Neuronal stem cell (in vitro differentiated cells): ENCODE data around the gene CST5.
"Not testable (repeated sequence)": the region's sequence is repeated elsewhere in the genome, so short reads cannot be mapped to it uniquely, and the experiment has no call there.

ENCODE experiments used
- DNase-seq: peaks from one replicate; pipeline ENCODE4 v3.0.0-alpha.2; 2013; ENCODE audit warnings: low spot score
- H2AFZ ChIP-seq: one replicate; pipeline ENCODE4 v1.6.1; 2013; ENCODE audit warnings: mild to moderate bottlenecking, low read length, inconsistent platforms
- H2AK5ac ChIP-seq: 2 replicates; pipeline ENCODE4 v1.6.1; 2013; ENCODE audit warnings: low read depth, mild to moderate bottlenecking, inconsistent platforms, low read length, moderate library complexity, mixed read lengths
- H2BK120ac ChIP-seq: 2 replicates; pipeline ENCODE4 v1.6.1; 2013; ENCODE audit warnings: low read depth, mild to moderate bottlenecking, inconsistent platforms, low read length, moderate library complexity, mixed read lengths
- H2BK12ac ChIP-seq: one replicate; pipeline ENCODE4 v1.6.1; 2013; ENCODE audit warnings: low read length, inconsistent platforms
- H2BK15ac ChIP-seq: 2 replicates; pipeline ENCODE4 v1.6.1; 2013; ENCODE audit warnings: mild to moderate bottlenecking, low read length, inconsistent platforms, mixed read lengths
- H2BK5ac ChIP-seq: one replicate; pipeline ENCODE4 v1.6.1; 2013; ENCODE audit warnings: inconsistent platforms, mild to moderate bottlenecking, low read length, moderate library complexity
- H3K14ac ChIP-seq: one replicate; pipeline ENCODE4 v1.6.1; 2013; ENCODE audit warnings: low read length, inconsistent platforms
- H3K18ac ChIP-seq: 2 replicates; pipeline ENCODE4 v1.6.1; 2013; ENCODE audit warnings: low read length, inconsistent platforms
- H3K23ac ChIP-seq: 2 replicates; pipeline ENCODE4 v1.6.1; 2013; ENCODE audit warnings: low read depth, mild to moderate bottlenecking, mixed read lengths, low read length, inconsistent platforms; ENCODE audit not compliant: poor library complexity
- H3K27ac ChIP-seq: replicated peaks from 3 replicates; pipeline ENCODE4 v1.5.1; 2013; ENCODE audit warnings: low read length, inconsistent platforms
- H3K27me3 ChIP-seq, 3 experiments: 2 replicates each; pipeline ENCODE4 v1.6.1; 2013; ENCODE audit warnings: low read length in 3 of 3, mild to moderate bottlenecking in 2 of 3, inconsistent platforms in 1 of 3, low read depth in 1 of 3, mixed read lengths in 1 of 3, moderate library complexity in 1 of 3; ENCODE audit not compliant: control insufficient read depth in 3 of 3, insufficient read depth in 3 of 3
- H3K36me3 ChIP-seq, 2 donors: replicated peaks in 1 of 2; 2 replicates each; pipeline ENCODE4 v1.6.1; 2013; ENCODE audit warnings: low read length in 2 of 2; ENCODE audit not compliant: control insufficient read depth in 2 of 2, insufficient read depth in 2 of 2
- H3K4ac ChIP-seq: 2 replicates; pipeline ENCODE4 v1.6.1; 2013; ENCODE audit warnings: inconsistent platforms, mild to moderate bottlenecking, low read length, moderate library complexity
- H3K4me1 ChIP-seq, 2 donors: 1 replicate in 1 of 2; 2 replicates in 1 of 2; pipeline ENCODE4 v1.6.1; 2013; ENCODE audit warnings: low read length in 2 of 2, low read depth in 1 of 2; ENCODE audit not compliant: control insufficient read depth in 2 of 2, insufficient read depth in 1 of 2
- H3K4me2 ChIP-seq: one replicate; pipeline ENCODE4 v1.6.1; 2013; ENCODE audit warnings: mild to moderate bottlenecking, low read length, inconsistent platforms; ENCODE audit not compliant: insufficient read depth, poor library complexity, severe bottlenecking
- H3K4me3 ChIP-seq, 2 donors: 2 replicates each; pipeline ENCODE4 v1.5.1; 2013; ENCODE audit warnings: low read length in 2 of 2, mild to moderate bottlenecking in 2 of 2, inconsistent platforms in 1 of 2, moderate library complexity in 1 of 2
- H3K79me1 ChIP-seq: one replicate; pipeline ENCODE4 v1.6.1; 2013; ENCODE audit warnings: low read depth, mild to moderate bottlenecking, inconsistent platforms, low read length, moderate library complexity
- H3K9ac ChIP-seq: one replicate; pipeline ENCODE4 v1.6.1; 2013; ENCODE audit warnings: mild to moderate bottlenecking, low read depth, low read length, inconsistent platforms; ENCODE audit not compliant: poor library complexity
- H3K9me3 ChIP-seq, 2 donors: replicated peaks in 1 of 2; 2 replicates each; pipeline versions ENCODE3 to v1.6.1; 2013; ENCODE audit warnings: low read length in 2 of 2, mild to moderate bottlenecking in 2 of 2, inconsistent platforms in 1 of 2, low read depth in 1 of 2, mixed read lengths in 1 of 2, moderate library complexity in 1 of 2; ENCODE audit not compliant: control insufficient read depth in 2 of 2, insufficient read depth in 1 of 2
- H4K8ac ChIP-seq: one replicate; pipeline ENCODE4 v1.6.1; 2013; ENCODE audit warnings: low read depth, mild to moderate bottlenecking, inconsistent platforms, low read length, moderate library complexity
- H4K91ac ChIP-seq: one replicate; pipeline ENCODE4 v1.6.1; 2013; ENCODE audit warnings: low read length, low read depth, mild to moderate bottlenecking, inconsistent platforms; ENCODE audit not compliant: poor library complexity
- WGBS, 2 donors: extraction: QIAGEN DNeasy Blood & Tissue Kit; methylation state at CpG; one replicate each; pipeline ENCODE4 v1.1.7; 2013; ENCODE audit warnings: missing lambda C conversion rate in 2 of 2, mixed read lengths in 1 of 2; ENCODE audit not compliant: insufficient read length in 2 of 2, insufficient replicate concordance in 1 of 2; ENCODE audit errors: extremely low coverage in 2 of 2; 5-methylcytosine and 5-hydroxymethylcytosine counted together

CST5 gene

DNA sequence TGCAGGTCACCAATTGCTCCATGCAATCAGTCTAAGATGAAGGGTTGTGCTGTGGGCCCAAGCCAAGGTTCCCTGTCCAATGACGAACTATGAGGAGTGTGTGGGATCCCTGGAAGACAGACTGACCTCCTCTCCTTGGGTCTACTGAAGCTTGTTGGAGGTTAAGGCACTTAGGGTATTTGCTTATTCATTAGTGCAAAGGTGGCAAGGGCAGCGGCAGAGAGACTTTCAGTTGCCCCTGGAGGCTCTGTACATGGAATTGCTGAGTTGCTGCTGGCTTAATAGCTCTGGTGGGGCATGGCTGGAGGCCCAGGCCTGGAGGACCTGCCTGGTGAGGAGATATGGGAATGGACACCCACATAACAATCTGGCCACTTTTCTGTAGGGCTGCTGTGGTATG is 29.8 kb upstream of the CST5 start:
- Histone ChIP-seq H2BK5ac (no peak overlapping the region), H3K4me3 (no peak overlapping the region), H3K27me3 (no peaks in the 10 kb centered on the region), H3K9me3 (no peaks in the 10 kb centered on the region), H3K14ac (no peak overlapping the region), H3K27ac (no peak overlapping the region), H3K36me3 (no peaks in the 10 kb centered on the region), H3K23ac (no peak overlapping the region), H3K4me2 (no peak overlapping the region), H3K18ac (no peak overlapping the region), H3K9ac (no peak overlapping the region), H2AK5ac (no peak overlapping the region), H2BK15ac (no peak overlapping the region), H2BK120ac (no peak overlapping the region), H4K91ac (no peak overlapping the region), H4K8ac (no peak overlapping the region), H2AFZ (no peak overlapping the region), H3K4ac (no peak overlapping the region), H3K4me1 (no peaks in the 10 kb centered on the region), H2BK12ac (no peak overlapping the region), H3K79me1 (no peaks in the 10 kb centered on the region)
- no peak for DNase-seq
- no CpG with 5 or more reads among the region's 2 CpGs for WGBS, 2 donors

DNA sequence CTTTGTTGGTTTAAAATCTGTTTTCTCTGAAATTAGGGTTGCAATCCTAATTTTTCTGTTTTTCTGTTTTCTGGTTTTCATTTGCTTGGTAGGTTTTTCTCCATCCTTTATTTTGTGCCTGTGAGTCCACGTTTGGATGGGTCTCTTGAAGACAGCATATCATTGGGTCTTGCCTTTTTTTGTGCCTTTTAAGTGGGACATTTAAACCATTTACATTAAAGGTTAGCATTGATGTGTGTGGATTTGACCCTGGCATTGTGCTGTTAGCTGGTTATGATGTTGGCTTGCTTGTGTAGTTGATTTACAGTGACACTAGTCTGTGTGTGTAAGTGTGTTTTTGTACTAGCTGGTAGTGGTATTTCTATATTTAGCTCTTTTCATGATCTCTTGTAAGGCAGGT is 28.0 kb upstream of the CST5 start:
- Histone ChIP-seq H3K27ac (no peak overlapping the region), H3K9ac (no peak overlapping the region), H3K79me1 (no peaks in the 10 kb centered on the region), H3K4ac (no peak overlapping the region), H3K23ac (no peak overlapping the region), H3K9me3 (peaks cover 0 to 2% of the 10 kb centered on the region in 2 donors), H2AFZ (no peak overlapping the region), H3K4me1 (no peaks in the 10 kb centered on the region), H3K18ac (no peak overlapping the region), H3K27me3 (no peaks in the 10 kb centered on the region), H2BK15ac (no peak overlapping the region), H3K4me2 (no peak overlapping the region), H3K14ac (no peak overlapping the region), H3K36me3 (no peaks in the 10 kb centered on the region), H3K4me3 (no peak overlapping the region), H2BK120ac (no peak overlapping the region), H2BK12ac (no peak overlapping the region), H4K8ac (no peak overlapping the region), H2BK5ac (no peak overlapping the region), H4K91ac (no peak overlapping the region), H2AK5ac (no peak overlapping the region)
- no CpG with 5 or more reads among the region's 1 CpG for WGBS, 2 donors
- DNase-seq = no peak

DNA sequence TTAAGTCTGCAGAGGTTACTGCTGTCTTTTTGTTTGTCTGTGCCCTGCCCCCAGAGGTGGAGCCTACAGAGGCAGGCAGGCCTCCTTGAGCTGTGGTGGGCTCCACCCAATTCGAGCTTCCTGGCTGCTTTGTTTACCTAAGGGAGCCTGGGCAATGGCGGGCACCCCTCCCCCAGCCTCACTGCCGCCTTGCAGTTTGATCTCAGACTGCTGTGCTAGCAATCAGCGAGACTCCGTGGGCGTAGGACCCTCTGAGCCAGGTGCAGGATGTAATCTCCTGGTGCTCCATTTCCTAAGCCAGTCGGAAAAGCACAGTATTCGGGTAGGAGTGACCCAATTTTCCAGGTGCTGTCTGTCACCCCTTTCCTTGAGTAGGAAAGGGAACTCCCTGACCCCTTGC is 22.8 kb upstream of the CST5 start:
- not testable (repeated sequence) for H3K4me3 ChIP-seq, H3K18ac ChIP-seq, H3K27me3 ChIP-seq, H2BK15ac ChIP-seq, H2BK5ac ChIP-seq, H4K8ac ChIP-seq, H3K36me3 ChIP-seq, H3K9me3 ChIP-seq, H3K23ac ChIP-seq, H4K91ac ChIP-seq, H3K9ac ChIP-seq, DNase-seq, H2BK12ac ChIP-seq, H2BK120ac ChIP-seq, H3K79me1 ChIP-seq, H3K14ac ChIP-seq, H3K27ac ChIP-seq, H3K4me2 ChIP-seq, H2AK5ac ChIP-seq, H3K4ac ChIP-seq, H3K4me1 ChIP-seq
- peak overlapping the region; percentile 3 for H2AFZ ChIP-seq
- no CpG with 5 or more reads among the region's 8 CpGs for WGBS, 2 donors

DNA sequence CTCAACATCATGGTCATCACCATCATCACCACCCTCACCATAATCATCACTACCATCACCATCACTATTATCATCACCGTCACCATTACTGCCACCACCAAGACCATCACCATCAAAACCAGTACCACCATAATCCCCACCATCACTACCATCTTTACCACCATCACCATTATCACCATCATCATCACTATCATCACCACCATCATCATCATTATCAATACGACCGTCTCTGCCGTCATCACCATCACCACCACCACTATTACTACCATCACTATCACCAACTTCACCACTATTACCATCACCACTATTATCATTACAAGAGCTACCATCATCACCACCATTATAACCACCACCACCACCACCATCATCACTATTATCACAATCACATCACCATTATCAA is 11.3 kb upstream of the CST5 start:
- H3K4me2 ChIP-seq, H3K36me3 ChIP-seq, H3K23ac ChIP-seq, H2BK5ac ChIP-seq, H2BK120ac ChIP-seq, H3K14ac ChIP-seq, H3K27me3 ChIP-seq, H4K8ac ChIP-seq, H2BK12ac ChIP-seq, H3K4ac ChIP-seq, H3K9ac ChIP-seq, H2AK5ac ChIP-seq, H3K9me3 ChIP-seq, H3K4me1 ChIP-seq, DNase-seq, H3K79me1 ChIP-seq, H3K4me3 ChIP-seq, H4K91ac ChIP-seq, H3K18ac ChIP-seq, H2BK15ac ChIP-seq, H2AFZ ChIP-seq, H3K27ac ChIP-seq: not testable (repeated sequence)
- WGBS, 2 donors = 100% methylated on average over 1 to 3 of the region's 4 CpGs
